ENCODE data around the gene LPP. TPM values are rescaled to one million over a fixed set of nuclear protein-coding genes. Genes with fewer than 3 reads are reported as not detected.

LPP gene
- total RNA-seq, 5 donors from 2014 or later (not counting 1 experiment from before 2014, with no cell fraction given), result 23.8 to 82.6 (median 39.3) TPM

DNA sequence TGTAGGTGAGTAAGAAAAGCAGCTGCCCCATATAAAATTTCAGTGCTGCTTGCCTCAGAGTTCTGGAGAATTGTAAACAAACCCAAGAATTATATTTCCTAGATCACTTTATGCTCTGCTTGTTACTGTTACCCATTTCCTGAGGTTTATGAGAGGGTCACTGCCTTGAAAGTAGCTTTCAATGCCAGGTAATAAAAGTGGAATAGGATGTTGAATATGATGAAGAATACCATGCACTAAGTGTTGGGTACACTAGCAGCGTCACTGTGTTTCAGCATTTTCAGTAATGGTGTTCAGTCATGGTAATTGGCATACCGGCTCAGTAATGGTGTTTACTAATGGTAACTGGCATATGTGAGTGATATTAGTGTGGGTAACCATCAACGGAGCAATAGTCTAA lies 568.0 kb downstream of the LPP start:
- Histone ChIP-seq H3K36me3 (ENCODE audit: control insufficient read depth in 2 of 2, extremely low read depth in 1 of 2, insufficient read depth in 1 of 2, low read length in 1 of 2) (no peaks in the 10 kb centered on the region), H3K27me3 (replicated peaks in 1 of 2; ENCODE audit: control insufficient read depth in 2 of 2, extremely low read depth in 1 of 2, insufficient read depth in 2 of 2, low read length in 1 of 2) (no peaks in the 10 kb centered on the region), H3K27ac (ENCODE audit: low read length) (no peak overlapping the region), H3K4me1 (ENCODE audit: control insufficient read depth in 1 of 2, extremely low read depth in 1 of 2, insufficient read depth in 2 of 2, low read length in 2 of 2) (no peaks in the 10 kb centered on the region), H3K9me3 (no peaks in the 10 kb centered on the region), H3K4me3 (ENCODE audit: control insufficient read depth in 1 of 2, extremely low read depth in 1 of 2, low read length in 1 of 2) (no peak overlapping the region)
- ChIA-PET POLR2A (interaction anchor here in 1 of 2 donors (0.6 kb wide), 1 partner anchor 747 kb away, joined by 3 read pairs; no protein-coding TSS in a partner anchor), CTCF (no interaction called here)
- H3K4me1 Mint-ChIP-seq, result peaks cover 7 to 17% (median 12%) of the 10 kb centered on the region in 3 donors
- H3K27ac Mint-ChIP-seq, result no peak overlapping the region
- H3K9me3 Mint-ChIP-seq, result no peaks in the 10 kb centered on the region
- H3K36me3 Mint-ChIP-seq, result peaks cover 9% of the 10 kb centered on the region
- 45% methylated on average over 2 of the region's 3 CpGs for WGBS (ENCODE audit: insufficient coverage)
- no peak for ATAC-seq (replicated peaks in 1 of 4)
- no peak overlapping the region for H3K4me3 Mint-ChIP-seq
- no peaks in the 10 kb centered on the region for H3K27me3 Mint-ChIP-seq
- DNase-seq, result no peak

DNA sequence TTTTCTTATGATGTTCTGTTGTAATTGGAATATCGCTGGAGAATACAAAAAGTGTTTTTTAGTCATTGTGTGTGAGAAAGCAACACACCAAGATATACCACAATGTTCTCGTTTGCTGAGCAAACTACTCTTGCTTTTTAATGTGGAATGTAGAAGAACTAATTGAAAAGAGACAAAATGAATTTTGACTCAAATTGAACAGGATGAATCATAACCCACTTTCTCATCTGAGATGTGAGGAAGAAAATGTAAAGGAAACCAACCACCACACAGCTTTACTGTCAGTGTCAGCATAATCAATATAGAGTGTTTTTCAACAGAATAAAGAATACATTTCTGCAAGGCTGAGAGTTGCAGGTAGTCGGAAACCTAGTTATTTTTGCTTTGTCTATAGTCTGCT lies 569.0 kb downstream of the LPP start:
- Mint-ChIP-seq H3K27ac (no peak overlapping the region), H3K27me3 (no peaks in the 10 kb centered on the region), H3K4me3 (no peak overlapping the region), H3K9me3 (no peaks in the 10 kb centered on the region), H3K36me3 (peaks cover 9% of the 10 kb centered on the region), H3K4me1 (peaks cover 9 to 21% (median 14%) of the 10 kb centered on the region in 3 donors)
- no peak overlapping the region for H3K27ac ChIP-seq (ENCODE audit: low read length)
- no peaks in the 10 kb centered on the region for H3K27me3 ChIP-seq (replicated peaks in 1 of 2; ENCODE audit: control insufficient read depth in 2 of 2, extremely low read depth in 1 of 2, insufficient read depth in 2 of 2, low read length in 1 of 2)
- no CpG with 5 or more reads among the region's 3 CpGs for WGBS (ENCODE audit: insufficient coverage)
- DNase-seq, result no peak
- ChIA-PET CTCF (no interaction called here), POLR2A (no interaction called here)
- H3K36me3 ChIP-seq (ENCODE audit: control insufficient read depth in 2 of 2, extremely low read depth in 1 of 2, insufficient read depth in 1 of 2, low read length in 1 of 2), result no peaks in the 10 kb centered on the region
- no peaks in the 10 kb centered on the region for H3K9me3 ChIP-seq
- no peak overlapping the region for H3K4me3 ChIP-seq (ENCODE audit: control insufficient read depth in 1 of 2, extremely low read depth in 1 of 2, low read length in 1 of 2)
- no peak for ATAC-seq (replicated peaks in 1 of 4)
- H3K4me1 ChIP-seq (ENCODE audit: control insufficient read depth in 1 of 2, extremely low read depth in 1 of 2, insufficient read depth in 2 of 2, low read length in 2 of 2), result no peaks in the 10 kb centered on the region

DNA sequence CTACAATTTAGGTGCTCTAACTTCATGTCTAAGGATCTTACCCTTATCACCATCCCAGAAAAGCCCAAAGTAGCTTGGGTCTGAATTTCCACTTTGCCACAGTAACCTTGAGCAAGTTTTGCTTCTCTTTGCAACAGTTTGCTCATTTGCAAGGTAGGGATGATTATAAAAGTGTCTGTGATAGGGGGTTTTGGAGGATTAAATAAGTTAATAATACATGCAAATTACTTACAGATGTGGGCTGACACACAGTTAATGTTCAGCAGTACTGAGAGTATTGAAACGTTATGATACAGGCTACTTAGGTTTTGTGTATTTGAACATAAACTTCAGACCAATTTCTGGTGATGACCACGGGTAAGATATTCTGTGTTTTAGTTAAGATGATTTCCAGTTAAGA lies 573.1 kb downstream of the LPP start:
- Mint-ChIP-seq H3K9me3 (no peaks in the 10 kb centered on the region), H3K27me3 (no peaks in the 10 kb centered on the region), H3K27ac (no peak overlapping the region), H3K4me1 (peaks cover 26 to 34% (median 27%) of the 10 kb centered on the region in 3 donors), H3K4me3 (no peak overlapping the region), H3K36me3 (peaks cover 8% of the 10 kb centered on the region)
- POLR2A ChIA-PET, result no interaction called here
- WGBS (ENCODE audit: insufficient coverage), result no CpG with 5 or more reads among the region's 2 CpGs
- no peaks in the 10 kb centered on the region for H3K9me3 ChIP-seq
- ATAC-seq (replicated peaks in 1 of 4), result no peak
- H3K36me3 ChIP-seq (ENCODE audit: control insufficient read depth in 2 of 2, extremely low read depth in 1 of 2, insufficient read depth in 1 of 2, low read length in 1 of 2), result no peaks in the 10 kb centered on the region
- H3K27ac ChIP-seq (ENCODE audit: low read length), result no peak overlapping the region
- H3K4me1 ChIP-seq (ENCODE audit: control insufficient read depth in 1 of 2, extremely low read depth in 1 of 2, insufficient read depth in 2 of 2, low read length in 2 of 2), result peaks cover 4 to 8% of the 10 kb centered on the region in 2 experiments
- no peak for DNase-seq
- CTCF ChIA-PET, result no interaction called here
- no peaks in the 10 kb centered on the region for H3K27me3 ChIP-seq (replicated peaks in 1 of 2; ENCODE audit: control insufficient read depth in 2 of 2, extremely low read depth in 1 of 2, insufficient read depth in 2 of 2, low read length in 1 of 2)
- H3K4me3 ChIP-seq (ENCODE audit: control insufficient read depth in 1 of 2, extremely low read depth in 1 of 2, low read length in 1 of 2), result no peak overlapping the region

GRCh38 chr3:188728371-188728896 lies 574.5 kb downstream of the LPP start:
- ATAC-seq (replicated peaks in 1 of 4), result no peak
- H3K4me3 Mint-ChIP-seq, result no peak overlapping the region
- no peaks in the 10 kb centered on the region for H3K9me3 ChIP-seq
- H3K4me1 ChIP-seq (ENCODE audit: control insufficient read depth in 1 of 2, extremely low read depth in 1 of 2, insufficient read depth in 2 of 2, low read length in 2 of 2), result peaks cover 4 to 8% of the 10 kb centered on the region in 2 experiments
- H3K27ac Mint-ChIP-seq, result no peak overlapping the region
- H3K27ac ChIP-seq (ENCODE audit: low read length), result no peak overlapping the region
- peaks cover 11% of the 10 kb centered on the region for H3K36me3 Mint-ChIP-seq
- H3K36me3 ChIP-seq (ENCODE audit: control insufficient read depth in 2 of 2, extremely low read depth in 1 of 2, insufficient read depth in 1 of 2, low read length in 1 of 2), result no peaks in the 10 kb centered on the region
- DNase-seq, result no peak
- POLR2A ChIA-PET, result interaction anchor here in 1 of 2 donors (0.7 kb wide), 1 partner anchor 60 kb away, joined by 3 read pairs; no protein-coding TSS in a partner anchor
- no peaks in the 10 kb centered on the region for H3K27me3 Mint-ChIP-seq
- no CpG with 5 or more reads among the region's 1 CpG for WGBS (ENCODE audit: insufficient coverage)
- peaks cover 20 to 26% (median 26%) of the 10 kb centered on the region in 3 donors for H3K4me1 Mint-ChIP-seq
- no peak overlapping the region for H3K4me3 ChIP-seq (ENCODE audit: control insufficient read depth in 1 of 2, extremely low read depth in 1 of 2, low read length in 1 of 2)
- no peaks in the 10 kb centered on the region for H3K9me3 Mint-ChIP-seq
- CTCF ChIA-PET, result interaction anchor here (0.7 to 1.4 kb wide), 2 partner anchors 21 to 986 kb away, joined by 3 to 4 read pairs; no protein-coding TSS in a partner anchor
- no peaks in the 10 kb centered on the region for H3K27me3 ChIP-seq (replicated peaks in 1 of 2; ENCODE audit: control insufficient read depth in 2 of 2, extremely low read depth in 1 of 2, insufficient read depth in 2 of 2, low read length in 1 of 2)

- Mint-ChIP-seq H3K36me3 (peaks cover 13% of the 10 kb centered on the region), H3K9me3 (no peaks in the 10 kb centered on the region), H3K4me3 (no peak overlapping the region), H3K27ac (peak overlapping the region; percentile 0 to 4), H3K27me3 (no peaks in the 10 kb centered on the region), H3K4me1 (peaks cover 20 to 26% (median 26%) of the 10 kb centered on the region in 3 donors)
- no CpG with 5 or more reads among the region's 1 CpG for WGBS (ENCODE audit: insufficient coverage)
- Histone ChIP-seq H3K4me3 (ENCODE audit: control insufficient read depth in 1 of 2, extremely low read depth in 1 of 2, low read length in 1 of 2) (no peak overlapping the region), H3K27ac (ENCODE audit: low read length) (no peak overlapping the region), H3K36me3 (ENCODE audit: control insufficient read depth in 2 of 2, extremely low read depth in 1 of 2, insufficient read depth in 1 of 2, low read length in 1 of 2) (no peaks in the 10 kb centered on the region), H3K4me1 (ENCODE audit: control insufficient read depth in 1 of 2, extremely low read depth in 1 of 2, insufficient read depth in 2 of 2, low read length in 2 of 2) (peaks cover 4 to 8% of the 10 kb centered on the region in 2 experiments), H3K27me3 (replicated peaks in 1 of 2; ENCODE audit: control insufficient read depth in 2 of 2, extremely low read depth in 1 of 2, insufficient read depth in 2 of 2, low read length in 1 of 2) (no peaks in the 10 kb centered on the region), H3K9me3 (no peaks in the 10 kb centered on the region)
- ChIA-PET POLR2A (interaction anchor here in 1 of 2 donors (0.7 kb wide), 1 partner anchor 768 kb away, joined by 4 read pairs; no protein-coding TSS in a partner anchor), CTCF (no interaction called here)
- DNase-seq (no peak), ATAC-seq (replicated peaks in 1 of 4) (no peak)
These were observed 575.5 kb downstream of the LPP start for GRCh38 chr3:188729422-188729821.

- H3K4me3 Mint-ChIP-seq, result no peak overlapping the region
These were observed 580.4 kb downstream of the LPP start for GRCh38 chr3:188734395-188734794.

More at GRCh38 chr3:188734395-188734794, 580.4 kb downstream of the LPP start:
- Mint-ChIP-seq H3K9me3 (no peaks in the 10 kb centered on the region), H3K36me3 (peaks cover 13% of the 10 kb centered on the region), H3K27me3 (no peaks in the 10 kb centered on the region), H3K27ac (no peak overlapping the region), H3K4me1 (peaks cover 4% of the 10 kb centered on the region in 3 donors)
- Histone ChIP-seq H3K36me3 (ENCODE audit: control insufficient read depth in 2 of 2, extremely low read depth in 1 of 2, insufficient read depth in 1 of 2, low read length in 1 of 2) (no peaks in the 10 kb centered on the region), H3K4me3 (ENCODE audit: control insufficient read depth in 1 of 2, extremely low read depth in 1 of 2, low read length in 1 of 2) (no peak overlapping the region), H3K9me3 (no peaks in the 10 kb centered on the region), H3K4me1 (ENCODE audit: control insufficient read depth in 1 of 2, extremely low read depth in 1 of 2, insufficient read depth in 2 of 2, low read length in 2 of 2) (peaks cover 2 to 4% of the 10 kb centered on the region in 2 experiments), H3K27ac (ENCODE audit: low read length) (no peak overlapping the region), H3K27me3 (replicated peaks in 1 of 2; ENCODE audit: control insufficient read depth in 2 of 2, extremely low read depth in 1 of 2, insufficient read depth in 2 of 2, low read length in 1 of 2) (no peaks in the 10 kb centered on the region)
- ChIA-PET POLR2A (no interaction called here), CTCF (interaction anchor here in 1 of 2 donors (0.5 to 0.6 kb wide), 2 partner anchors 56 to 398 kb away, joined by 3 read pairs; no protein-coding TSS in a partner anchor)
- WGBS (ENCODE audit: insufficient coverage), result 67% methylated on average over 1 of the region's 1 CpG
- DNase-seq (no peak), ATAC-seq (replicated peaks in 1 of 4) (no peak)

Data from T-cell (primary cell).